GM12801 (cell line): ENCODE measurements around the gene CEP295NL.

Experiments
- TF ChIP-seq, protein P1 (sequence below): IDR thresholded peaks from one replicate; pipeline ENCODE4 v1.5.1; 2011; ENCODE audit warnings: control low read depth; ENCODE audit not compliant: insufficient read length; ENCODE audit errors: extremely low read depth

The CEP295NL gene

DNA sequence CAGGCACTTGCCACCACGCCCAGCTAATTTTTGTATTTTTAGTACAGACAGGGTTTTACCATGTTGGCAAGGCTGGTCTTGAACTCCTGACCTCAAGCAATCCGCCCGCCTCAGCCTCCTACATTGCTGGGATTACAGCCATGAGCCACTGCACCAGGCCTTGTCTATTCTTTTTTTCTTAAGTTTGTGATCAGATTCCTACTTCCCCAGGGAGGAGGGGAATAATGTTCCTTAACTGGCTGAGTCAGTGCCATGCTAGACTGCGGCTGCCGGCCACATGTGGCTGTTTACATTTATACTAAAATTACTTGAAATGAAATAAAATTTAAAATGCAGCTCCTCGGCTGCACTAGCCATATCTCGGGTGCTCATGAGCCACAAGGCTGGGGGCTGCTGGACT is 34.6 kb downstream of the CEP295NL start:
- TF ChIP-seq, protein P1, sequence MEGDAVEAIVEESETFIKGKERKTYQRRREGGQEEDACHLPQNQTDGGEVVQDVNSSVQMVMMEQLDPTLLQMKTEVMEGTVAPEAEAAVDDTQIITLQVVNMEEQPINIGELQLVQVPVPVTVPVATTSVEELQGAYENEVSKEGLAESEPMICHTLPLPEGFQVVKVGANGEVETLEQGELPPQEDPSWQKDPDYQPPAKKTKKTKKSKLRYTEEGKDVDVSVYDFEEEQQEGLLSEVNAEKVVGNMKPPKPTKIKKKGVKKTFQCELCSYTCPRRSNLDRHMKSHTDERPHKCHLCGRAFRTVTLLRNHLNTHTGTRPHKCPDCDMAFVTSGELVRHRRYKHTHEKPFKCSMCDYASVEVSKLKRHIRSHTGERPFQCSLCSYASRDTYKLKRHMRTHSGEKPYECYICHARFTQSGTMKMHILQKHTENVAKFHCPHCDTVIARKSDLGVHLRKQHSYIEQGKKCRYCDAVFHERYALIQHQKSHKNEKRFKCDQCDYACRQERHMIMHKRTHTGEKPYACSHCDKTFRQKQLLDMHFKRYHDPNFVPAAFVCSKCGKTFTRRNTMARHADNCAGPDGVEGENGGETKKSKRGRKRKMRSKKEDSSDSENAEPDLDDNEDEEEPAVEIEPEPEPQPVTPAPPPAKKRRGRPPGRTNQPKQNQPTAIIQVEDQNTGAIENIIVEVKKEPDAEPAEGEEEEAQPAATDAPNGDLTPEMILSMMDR, result no peak

DNA sequence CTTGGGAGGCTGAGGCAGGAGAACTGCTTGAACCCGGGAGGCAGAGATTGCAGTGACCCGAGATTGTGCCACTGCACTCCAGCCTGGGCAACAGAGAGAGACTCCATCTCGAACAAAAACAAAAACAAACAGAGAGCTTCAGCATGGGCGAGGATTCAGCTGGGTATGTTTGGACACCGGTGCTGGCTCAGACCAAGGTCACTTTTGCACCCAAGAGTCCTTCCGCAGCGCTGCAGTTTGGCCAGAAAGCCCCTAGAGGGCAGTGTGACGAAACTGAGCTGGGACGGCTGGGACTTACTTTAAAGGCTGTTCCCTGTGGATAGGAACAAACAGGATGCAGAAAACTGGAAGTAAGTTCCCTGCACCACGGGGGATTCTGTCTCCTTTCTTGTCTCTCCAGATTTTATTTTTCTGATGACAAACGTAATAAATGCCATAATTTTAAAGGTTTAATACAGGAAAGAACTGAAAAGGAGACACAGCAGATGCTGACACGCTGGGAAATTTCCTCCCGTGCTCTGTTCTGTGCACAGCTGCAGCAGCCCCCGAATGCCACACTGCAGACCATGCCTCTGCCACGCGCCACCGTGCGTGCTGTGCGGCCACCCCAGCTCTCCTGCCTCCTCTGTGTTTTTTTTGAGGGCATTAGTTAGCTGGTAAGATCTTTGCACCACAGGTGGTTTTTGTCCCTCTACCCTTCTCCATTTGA is 37.2 kb downstream of the CEP295NL start:
- TF ChIP-seq, protein P1, result peak; percentile 65

DNA sequence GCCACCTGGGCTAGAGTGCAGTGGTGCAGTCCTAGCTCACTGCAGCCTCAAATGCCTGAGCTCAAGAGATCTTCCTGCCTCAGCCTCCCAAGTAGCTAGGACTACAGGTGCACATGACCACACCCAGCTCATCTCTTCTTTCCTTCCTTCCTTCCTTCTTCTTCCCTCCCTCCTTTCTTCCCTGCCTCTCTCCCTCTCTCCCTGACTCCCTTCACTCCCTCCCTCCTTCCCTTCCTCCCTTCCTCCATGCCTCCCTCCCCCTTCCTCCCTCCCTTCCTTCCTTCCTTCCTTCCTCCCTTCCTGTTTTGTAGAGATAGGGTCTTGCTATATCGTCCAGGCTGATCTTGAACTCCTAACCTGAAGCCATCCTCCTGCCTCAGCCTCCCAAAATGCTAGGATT is 38.9 kb downstream of the CEP295NL start:
- TF ChIP-seq, protein P1, result no peak

GRCh38 chr17:78862073-78863023 is 40.7 kb downstream of the CEP295NL start:
- TF ChIP-seq, protein P1, result no peak

GRCh38 chr17:78861229-78861628 is 41.8 kb downstream of the CEP295NL start:
- TF ChIP-seq, protein P1, result no peak

DNA sequence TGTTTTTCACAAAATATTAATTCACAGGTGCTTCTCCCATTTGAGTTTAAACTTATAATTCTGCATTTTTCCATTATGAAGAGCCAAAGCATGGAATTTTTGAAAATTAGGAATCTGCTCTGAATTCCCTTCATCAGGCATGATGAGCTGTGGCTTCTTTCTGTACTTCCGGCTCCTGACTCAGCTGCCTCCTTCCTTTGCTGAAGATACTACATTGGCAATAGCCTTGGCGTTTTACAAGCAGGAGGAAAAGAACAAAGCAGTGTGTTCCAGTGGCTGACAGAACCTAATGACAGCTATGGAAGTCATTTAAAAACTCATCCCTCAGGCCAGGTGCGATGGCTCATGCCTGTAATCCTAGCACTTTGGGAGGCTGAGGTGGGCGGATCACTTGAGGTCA is 44.0 kb downstream of the CEP295NL start:
- TF ChIP-seq, protein P1, result no peak

- TF ChIP-seq, protein P1, result no peak
Measured at GRCh38 chr17:78857266-78857665, 45.7 kb downstream of the CEP295NL start.
